Fibroblast of mammary gland (primary cell): ENCODE measurements around the gene GTF3C1.
"Not testable (repeated sequence)": the region's sequence is repeated elsewhere in the genome, so short reads cannot be mapped to it uniquely, and the experiment has no call there.

Experiments used
- DNase-seq: peaks from one replicate; pipeline ENCODE4 v3.0.0-alpha.2; 2010; ENCODE audit warnings: low read depth
- H3K4me3 ChIP-seq: 2 replicates; pipeline ENCODE4 v1.5.1; 2011; ENCODE audit warnings: low read depth, mild to moderate bottlenecking, low read length, moderate library complexity; ENCODE audit not compliant: control insufficient read depth
- CTCF ChIP-seq: conservative IDR thresholded peaks from 2 replicates; pipeline ENCODE4 v1.5.1; 2011; ENCODE audit warnings: low read depth, low read length, inconsistent platforms; ENCODE audit not compliant: control insufficient read depth, insufficient read depth

The GTF3C1 gene

GRCh38 chr16:27434141-27435051, 115.3 kb downstream of the GTF3C1 start:
- no peak for TF ChIP-seq CTCF
- no peak overlapping the region for H3K4me3 ChIP-seq
- no peak for DNase-seq

- TF ChIP-seq CTCF = no peak
- DNase-seq = no peak
- H3K4me3 ChIP-seq = no peak overlapping the region
These were observed 116.1 kb downstream of the GTF3C1 start for GRCh38 chr16:27433636-27434035.

- DNase-seq, H3K4me3 ChIP-seq: not testable (repeated sequence)
These were observed 116.5 kb downstream of the GTF3C1 start for GRCh38 chr16:27433191-27433590.

GRCh38 chr16:27432558-27432957, 117.2 kb downstream of the GTF3C1 start:
- no peak for TF ChIP-seq CTCF
- peak; percentile 86 for DNase-seq
- H3K4me3 ChIP-seq = no peak overlapping the region

GRCh38 chr16:27431773-27432532, 117.8 kb downstream of the GTF3C1 start:
- TF ChIP-seq CTCF = no peak
- H3K4me3 ChIP-seq = no peak overlapping the region
- peak; percentile 65 for DNase-seq

- TF ChIP-seq CTCF = no peak
- H3K4me3 ChIP-seq = no peak overlapping the region
- DNase-seq = peak; percentile 47
These were observed 118.7 kb downstream of the GTF3C1 start for GRCh38 chr16:27430923-27431484.

- DNase-seq = no peak
- no peak overlapping the region for H3K4me3 ChIP-seq
- TF ChIP-seq CTCF = no peak
These were observed 119.2 kb downstream of the GTF3C1 start for GRCh38 chr16:27430512-27430911.
